ENCODE measurements around the gene NME7.

DNA sequence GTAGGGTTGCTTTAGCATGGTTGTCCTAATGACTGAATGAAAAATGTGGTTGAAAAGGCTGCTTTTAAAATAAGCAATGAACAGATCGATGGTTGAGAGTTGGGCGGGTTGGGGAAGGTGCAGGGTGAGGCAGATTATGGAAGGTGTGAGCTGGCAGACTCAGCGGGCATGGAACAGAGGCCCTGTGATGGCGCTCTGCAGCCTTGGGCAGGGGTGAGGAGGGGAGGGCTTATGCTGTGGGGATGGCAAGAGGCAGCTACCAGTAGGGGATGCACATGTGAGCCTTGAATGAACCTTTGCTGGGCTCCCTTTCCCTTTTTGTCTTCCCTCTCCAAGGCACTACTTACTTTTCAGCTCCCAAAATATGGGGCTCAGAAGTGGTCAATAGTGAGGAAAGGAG is 230.2 kb downstream of the NME7 start:
- TF ChIP-seq, protein P1, sequence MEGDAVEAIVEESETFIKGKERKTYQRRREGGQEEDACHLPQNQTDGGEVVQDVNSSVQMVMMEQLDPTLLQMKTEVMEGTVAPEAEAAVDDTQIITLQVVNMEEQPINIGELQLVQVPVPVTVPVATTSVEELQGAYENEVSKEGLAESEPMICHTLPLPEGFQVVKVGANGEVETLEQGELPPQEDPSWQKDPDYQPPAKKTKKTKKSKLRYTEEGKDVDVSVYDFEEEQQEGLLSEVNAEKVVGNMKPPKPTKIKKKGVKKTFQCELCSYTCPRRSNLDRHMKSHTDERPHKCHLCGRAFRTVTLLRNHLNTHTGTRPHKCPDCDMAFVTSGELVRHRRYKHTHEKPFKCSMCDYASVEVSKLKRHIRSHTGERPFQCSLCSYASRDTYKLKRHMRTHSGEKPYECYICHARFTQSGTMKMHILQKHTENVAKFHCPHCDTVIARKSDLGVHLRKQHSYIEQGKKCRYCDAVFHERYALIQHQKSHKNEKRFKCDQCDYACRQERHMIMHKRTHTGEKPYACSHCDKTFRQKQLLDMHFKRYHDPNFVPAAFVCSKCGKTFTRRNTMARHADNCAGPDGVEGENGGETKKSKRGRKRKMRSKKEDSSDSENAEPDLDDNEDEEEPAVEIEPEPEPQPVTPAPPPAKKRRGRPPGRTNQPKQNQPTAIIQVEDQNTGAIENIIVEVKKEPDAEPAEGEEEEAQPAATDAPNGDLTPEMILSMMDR (IDR thresholded peaks at IDR 0.05), result no peak
- TF ChIP-seq EZH2 (IDR thresholded peaks at IDR 0.05), result no peak
